K562 (cell line): ENCODE data around the gene PRCD. TPM values are rescaled to one million over a fixed set of nuclear protein-coding genes. Genes with fewer than 3 reads are reported as not detected.

ENCODE experiments used
- ATAC-seq: fragments of 200-7000 bp; cut with Tn5 transposase; 3 replicates; pipeline ENCODE4 v1.9.1; 2020; ENCODE audit warnings: moderate library complexity
- BruUV-seq: library from RNA; stranded (reverse); fragments of 400-500 nt; replicated peaks from 2 replicates; lab custom pipeline; 2021; lab: Mats Ljungman, UMichigan
- CTCF ChIA-PET: fragments of 300-600 bp; formaldehyde crosslinking; extraction: SDS; loops from one replicate; lab custom pipeline; 2021; ENCODE audit warnings: low intra/inter-chr PET ratio; lab: Yijun Ruan, JAX
- POLR2A ChIA-PET: fragments of 300-600, 350-650 bp; sonication (Branson Sonifier 250); formaldehyde crosslinking; extraction: SDS; loops from one replicate; lab custom pipeline; 2021; ENCODE audit warnings: antibody characterized with exemption, inconsistent platforms; lab: Yijun Ruan, JAX
- DNase-seq, 4 experiments: peaks; one replicate each; pipeline versions ENCODE4 v3.0.0 to v3.0.0-alpha.2; 2011 to 2018; ENCODE audit warnings: low spot score in 3 of 4, mixed read lengths in 3 of 4; ENCODE audit errors: extremely low read depth in 1 of 4
- FAIRE-seq: peaks from 2 replicates; lab custom pipeline; 2011; peaks lifted over from hg19 to GRCh38; lab: Jason Lieb, UNC
- H2AFZ ChIP-seq: 2 replicates; pipeline ENCODE4 v1.6.0; 2011; ENCODE audit warnings: low read depth, low read length, control low read depth, inconsistent platforms
- H3K27ac ChIP-seq: fragments of 200-600 bp; 3 replicates; pipeline ENCODE4 v1.8.0; 2011; ENCODE audit warnings: low read depth, mild to moderate bottlenecking, control low read depth, inconsistent platforms, low read length, moderate library complexity, mixed read lengths; ENCODE audit errors: extremely low read depth
- H3K27me3 ChIP-seq, 2 experiments: fragments of 300-600 bp in 1 of 2; 2 replicates in 1 of 2; 3 replicates in 1 of 2; pipeline versions ENCODE4 v1.6.0 to v1.8.0; 2011; ENCODE audit warnings: inconsistent platforms in 2 of 2, low read length in 2 of 2, mild to moderate bottlenecking in 1 of 2, mixed read lengths in 1 of 2, moderate library complexity in 1 of 2; ENCODE audit not compliant: control insufficient read depth in 2 of 2, insufficient read depth in 2 of 2
- H3K36me3 ChIP-seq: fragments of 300-600 bp; 3 replicates; pipeline ENCODE4 v1.8.0; 2011; ENCODE audit warnings: mild to moderate bottlenecking, low read length, inconsistent platforms; ENCODE audit not compliant: control insufficient read depth, insufficient read depth
- H3K4me1 ChIP-seq, 2 experiments: fragments of 200-600 bp in 1 of 2; replicated peaks in 1 of 2; 2 replicates in 1 of 2; 3 replicates in 1 of 2; pipeline versions ENCODE4 v1.5.1 to v1.8.0; 2011; ENCODE audit warnings: inconsistent platforms in 2 of 2, low read length in 2 of 2, mild to moderate bottlenecking in 1 of 2, mixed read lengths in 1 of 2, moderate library complexity in 1 of 2; ENCODE audit not compliant: control insufficient read depth in 2 of 2, insufficient read depth in 2 of 2
- H3K4me2 ChIP-seq: 2 replicates; pipeline ENCODE4 v1.6.1; 2011; ENCODE audit warnings: low read length, control low read depth, inconsistent platforms, mixed read lengths; ENCODE audit not compliant: insufficient read depth
- H3K4me3 ChIP-seq: fragments of 200-600 bp; sonication (generic), shearing (Covaris generic); 2 replicates; pipeline ENCODE4 v1.5.1; 2016; ENCODE audit warnings: control low read depth, inconsistent platforms
- H3K79me2 ChIP-seq: fragments of 200-600 bp; 3 replicates; pipeline ENCODE4 v1.8.0; 2011; ENCODE audit warnings: low read length, inconsistent platforms; ENCODE audit not compliant: control insufficient read depth, insufficient read depth
- H3K9ac ChIP-seq, 2 experiments: 2 replicates each; pipeline versions ENCODE4 v1.6.0 to v1.6.1; 2011; ENCODE audit warnings: low read depth in 2 of 2, low read length in 2 of 2, control low read depth in 1 of 2, inconsistent platforms in 1 of 2, mild to moderate bottlenecking in 1 of 2, mixed read lengths in 1 of 2; ENCODE audit not compliant: insufficient read depth in 1 of 2
- H3K9me1 ChIP-seq: one replicate; pipeline ENCODE4 v1.6.0; 2011; ENCODE audit warnings: inconsistent platforms, mild to moderate bottlenecking, low read length, moderate library complexity; ENCODE audit not compliant: control insufficient read depth, insufficient read depth
- H3K9me3 ChIP-seq: replicated peaks from 2 replicates; pipeline ENCODE4 v1.5.1; 2011; ENCODE audit warnings: low read depth, low read length, inconsistent platforms; ENCODE audit not compliant: control insufficient read depth, insufficient read depth
- H4K20me1 ChIP-seq: replicated peaks from 2 replicates; pipeline ENCODE4 v1.6.1; 2011; ENCODE audit warnings: low read length, inconsistent platforms, mixed read lengths; ENCODE audit not compliant: control insufficient read depth, insufficient read depth
- CBFA2T3 ChIP-seq: fragments of 450-650 bp; IDR thresholded peaks from 2 replicates; pipeline ENCODE4 v1.6.1; 2017
- MYC ChIP-seq, 2 experiments: fragments of 250-450 bp in 1 of 2; sonication (Bioruptor Pico) in 1 of 2; IDR thresholded peaks; 2 replicates each; pipeline versions ENCODE4 v1.5.1 to v1.6.1; 2012 to 2021; ENCODE audit warnings: low read depth in 2 of 2, borderline replicate concordance in 1 of 2, improper control_type of control experiment in 1 of 2, low read length in 1 of 2, mild to moderate bottlenecking in 1 of 2, moderate library complexity in 1 of 2
- POU5F1 ChIP-seq: fragments of 150-350 bp; IDR thresholded peaks from 2 replicates; pipeline ENCODE4 v1.6.1; 2014; ENCODE audit warnings: borderline replicate concordance, low read length, low read depth, mild to moderate bottlenecking; ENCODE audit not compliant: partially characterized antibody
- SMARCB1 ChIP-seq: IDR thresholded peaks from 2 replicates; pipeline ENCODE4 v1.6.1; 2011; ENCODE audit warnings: improper control_type of control experiment, low read depth; ENCODE audit not compliant: insufficient read length
- ZNF41 ChIP-seq: fragments of 250-450 bp; sonication (Bioruptor Pico); conservative IDR thresholded peaks from 2 replicates; pipeline ENCODE4 v1.4.0; 2020; ENCODE audit warnings: mild to moderate bottlenecking
- WGBS: fragments of 100-300 bp; shearing (Covaris generic); methylation state at CpG from one replicate; pipeline ENCODE4 v1.1.6; 2016; ENCODE audit warnings: low coverage, mixed read lengths; ENCODE audit not compliant: insufficient coverage; ENCODE audit errors: missing lambda C conversion rate; 5-methylcytosine and 5-hydroxymethylcytosine counted together
- in situ Hi-C: fragments of 300-500 bp; cut with MboI; formaldehyde crosslinking; loops from 4 replicates; pipeline ENCODE4 v1.15.0; 2018; ENCODE audit warnings: inconsistent platforms, mixed read lengths
- intact Hi-C: fragments of 100-400 bp; cut with micrococcal nuclease; formaldehyde crosslinking; loops from 2 replicates; pipeline ENCODE4 v1.14.2; 2022
- polyA plus RNA-seq, 8 experiments: library from polyadenylated mRNA; depleted of rRNA in 4 of 8; stranded (reverse) in 5 of 8; unstranded in 3 of 8; fragments of >200 nt; fragmentation: Nextera tagmentation in 2 of 8; fragmentation: Illumina TruSeq in 1 of 8; extraction: Ambion mirVana in 2 of 8; extraction: Trizol in 1 of 8; gene quantifications; 2 replicates each; pipeline versions ENCODE4 v1.2.1 to v1.2.3, GENCODE V29; 2011 to 2014; ENCODE audit warnings: inconsistent platforms in 1 of 8, missing spikeins in 1 of 8
- total RNA-seq, 7 experiments: library from RNA; depleted of rRNA in 6 of 7; stranded (reverse); fragments of >200 nt in 6 of 7; fragmentation: Illumina TruSeq in 2 of 7; extraction: Trizol in 2 of 7; gene quantifications; 2 replicates each; pipeline versions ENCODE4 v1.2.1 to v1.2.3, GENCODE V29; 2011 to 2021; ENCODE audit warnings: low replicate concordance in 1 of 7
- TF ChIP-seq, protein P1 (sequence below): fragments of 250-450 bp; sonication (Bioruptor Pico); IDR thresholded peaks from 2 replicates; pipeline ENCODE4 v1.5.0; 2020; ENCODE audit warnings: mild to moderate bottlenecking
- TF ChIP-seq, protein P2 (sequence below), 2 experiments: fragments of 450-650 bp; formaldehyde crosslinking in 1 of 2; IDR thresholded peaks; 2 replicates each; pipeline versions ENCODE4 v1.4.0 to v1.6.1; 2014 to 2020; ENCODE audit warnings: mild to moderate bottlenecking in 2 of 2, borderline replicate concordance in 1 of 2, low read depth in 1 of 2

The PRCD gene
- total and polyA plus RNA-seq, 9 of the 15 experiments (the other 6 are each of a cell fraction or from before 2014, with no cell fraction given): 0.20 to 0.25 (median 0.21) TPM; not detected in 6

DNA sequence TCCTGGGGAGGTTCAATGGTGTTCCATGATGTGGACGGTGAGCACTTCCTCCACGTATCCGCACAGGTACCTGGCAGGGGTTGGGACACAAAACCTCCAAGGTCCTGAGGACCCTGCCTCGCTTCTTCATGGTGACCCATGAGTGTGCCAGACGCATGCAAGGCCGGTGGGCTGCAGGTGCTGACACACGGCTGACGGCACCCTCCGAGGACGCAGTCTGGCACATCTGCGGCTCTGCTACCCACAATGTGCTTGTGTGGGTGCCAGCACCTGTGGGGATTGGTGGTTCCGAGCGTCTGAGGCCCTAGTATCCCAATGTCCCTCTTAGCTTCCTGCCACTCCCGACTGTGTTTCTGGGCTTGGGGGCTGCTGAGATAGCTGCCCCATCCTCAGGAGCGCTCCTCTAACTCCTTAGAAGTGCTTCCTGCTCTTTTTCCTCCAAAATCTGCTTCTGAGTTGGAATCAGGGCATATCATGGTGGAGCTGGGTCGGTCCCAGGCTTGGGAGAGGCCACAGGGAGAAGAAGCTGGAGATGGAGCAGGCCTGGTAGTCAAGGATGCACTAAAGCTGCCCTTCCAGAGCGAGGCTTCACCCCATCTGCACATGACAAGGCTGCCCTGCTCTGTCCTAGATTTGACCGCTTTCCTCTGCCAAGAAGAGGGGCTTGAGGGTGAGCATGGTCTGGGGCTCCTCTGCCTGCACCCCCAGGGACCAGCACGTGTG lies 3.9 kb upstream of the PRCD start (continued):
- TF ChIP-seq MYC (IDR thresholded peaks at IDR 0.05; ENCODE audit: low read depth, low read length): no peak
- TF ChIP-seq MYC (CRISPR knock-in tag; IDR thresholded peaks at IDR 0.05; ENCODE audit: borderline replicate concordance, low read depth): no peak
- TF ChIP-seq, all 486 proteins: peak for 0

DNA sequence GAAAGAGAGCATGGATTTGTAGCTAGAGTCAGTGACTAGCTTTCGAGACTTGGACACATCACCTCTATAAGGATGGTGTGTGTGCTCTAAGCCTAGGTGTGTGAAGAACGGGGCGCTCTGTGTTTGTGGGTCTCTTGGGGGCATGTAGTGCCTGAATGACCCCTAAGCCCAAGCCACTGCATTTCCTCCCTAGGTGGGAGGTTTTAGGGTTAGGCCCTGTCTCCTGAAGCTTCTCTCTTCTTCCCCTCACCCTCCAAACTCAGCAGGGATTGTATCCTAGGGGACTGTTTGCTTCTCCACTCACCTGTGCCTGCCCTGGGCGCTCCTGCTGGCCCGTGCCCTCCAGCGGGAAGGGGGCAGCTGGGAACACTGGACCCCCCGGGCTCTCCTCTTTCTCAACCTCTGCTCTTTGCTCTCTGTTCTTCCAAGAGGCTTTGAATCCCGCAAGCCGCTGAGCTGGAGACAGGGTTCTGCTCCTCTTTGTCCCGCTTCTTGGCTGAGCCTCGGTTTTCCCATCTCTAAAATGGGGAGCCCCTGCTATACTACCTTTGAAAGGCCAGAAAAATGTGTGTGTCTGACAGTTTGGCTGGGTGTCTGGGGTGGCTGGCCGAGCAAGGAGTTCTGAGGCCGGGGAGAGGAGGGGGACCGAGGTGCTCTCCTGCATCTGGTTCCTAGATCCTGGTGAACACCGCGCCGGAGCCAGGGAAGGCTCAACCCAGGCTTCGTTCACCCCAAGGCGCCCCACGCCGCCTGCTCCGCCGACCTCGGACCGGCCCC lies 3.1 kb upstream of the PRCD start:
- no peaks in the 10 kb centered on the region for H3K9me1 ChIP-seq
- ChIA-PET CTCF (no interaction called here), POLR2A (interaction anchor here (0.7 to 1.4 kb wide), 4 partner anchors 14 to 198 kb away, joined by 3 to 5 read pairs (median 3); no protein-coding TSS in a partner anchor)
- peak overlapping the region in 1 of 2 experiments; percentile 56; a peak in 1 of 4 replicates for H3K9ac ChIP-seq
- no peaks in the 10 kb centered on the region for H3K27me3 ChIP-seq
- no peaks in the 10 kb centered on the region for H3K79me2 ChIP-seq
- FAIRE-seq (no peak), ATAC-seq (no peak), DNase-seq (no peak)
- no TSS peak for BruUV-seq
- no peak overlapping the region for H3K4me2 ChIP-seq
- no peaks in the 10 kb centered on the region for H3K9me3 ChIP-seq
- H3K36me3 ChIP-seq: no peaks in the 10 kb centered on the region
- no peak overlapping the region for H3K4me3 ChIP-seq
- no peak overlapping the region for H3K27ac ChIP-seq
- H4K20me1 ChIP-seq: no peaks in the 10 kb centered on the region
- H3K4me1 ChIP-seq: peaks cover 11 to 47% of the 10 kb centered on the region in 2 experiments; a peak in 4 of 5 replicates
- no peak overlapping the region for H2AFZ ChIP-seq
- 48% methylated on average over 11 of the region's 25 CpGs for WGBS
- in situ Hi-C loops (no loop called here), intact Hi-C loops (no loop called here)
- TF ChIP-seq ZNF41 (CRISPR knock-in tag) (no peak), CBFA2T3 (no peak), POU5F1 (no peak), SMARCB1 (no peak)
- TF ChIP-seq, protein P1, sequence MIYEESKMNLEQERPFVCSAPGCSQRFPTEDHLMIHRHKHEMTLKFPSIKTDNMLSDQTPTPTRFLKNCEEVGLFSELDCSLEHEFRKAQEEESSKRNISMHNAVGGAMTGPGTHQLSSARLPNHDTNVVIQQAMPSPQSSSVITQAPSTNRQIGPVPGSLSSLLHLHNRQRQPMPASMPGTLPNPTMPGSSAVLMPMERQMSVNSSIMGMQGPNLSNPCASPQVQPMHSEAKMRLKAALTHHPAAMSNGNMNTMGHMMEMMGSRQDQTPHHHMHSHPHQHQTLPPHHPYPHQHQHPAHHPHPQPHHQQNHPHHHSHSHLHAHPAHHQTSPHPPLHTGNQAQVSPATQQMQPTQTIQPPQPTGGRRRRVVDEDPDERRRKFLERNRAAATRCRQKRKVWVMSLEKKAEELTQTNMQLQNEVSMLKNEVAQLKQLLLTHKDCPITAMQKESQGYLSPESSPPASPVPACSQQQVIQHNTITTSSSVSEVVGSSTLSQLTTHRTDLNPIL (CRISPR knock-in tag): no peak
- TF ChIP-seq, protein P2, sequence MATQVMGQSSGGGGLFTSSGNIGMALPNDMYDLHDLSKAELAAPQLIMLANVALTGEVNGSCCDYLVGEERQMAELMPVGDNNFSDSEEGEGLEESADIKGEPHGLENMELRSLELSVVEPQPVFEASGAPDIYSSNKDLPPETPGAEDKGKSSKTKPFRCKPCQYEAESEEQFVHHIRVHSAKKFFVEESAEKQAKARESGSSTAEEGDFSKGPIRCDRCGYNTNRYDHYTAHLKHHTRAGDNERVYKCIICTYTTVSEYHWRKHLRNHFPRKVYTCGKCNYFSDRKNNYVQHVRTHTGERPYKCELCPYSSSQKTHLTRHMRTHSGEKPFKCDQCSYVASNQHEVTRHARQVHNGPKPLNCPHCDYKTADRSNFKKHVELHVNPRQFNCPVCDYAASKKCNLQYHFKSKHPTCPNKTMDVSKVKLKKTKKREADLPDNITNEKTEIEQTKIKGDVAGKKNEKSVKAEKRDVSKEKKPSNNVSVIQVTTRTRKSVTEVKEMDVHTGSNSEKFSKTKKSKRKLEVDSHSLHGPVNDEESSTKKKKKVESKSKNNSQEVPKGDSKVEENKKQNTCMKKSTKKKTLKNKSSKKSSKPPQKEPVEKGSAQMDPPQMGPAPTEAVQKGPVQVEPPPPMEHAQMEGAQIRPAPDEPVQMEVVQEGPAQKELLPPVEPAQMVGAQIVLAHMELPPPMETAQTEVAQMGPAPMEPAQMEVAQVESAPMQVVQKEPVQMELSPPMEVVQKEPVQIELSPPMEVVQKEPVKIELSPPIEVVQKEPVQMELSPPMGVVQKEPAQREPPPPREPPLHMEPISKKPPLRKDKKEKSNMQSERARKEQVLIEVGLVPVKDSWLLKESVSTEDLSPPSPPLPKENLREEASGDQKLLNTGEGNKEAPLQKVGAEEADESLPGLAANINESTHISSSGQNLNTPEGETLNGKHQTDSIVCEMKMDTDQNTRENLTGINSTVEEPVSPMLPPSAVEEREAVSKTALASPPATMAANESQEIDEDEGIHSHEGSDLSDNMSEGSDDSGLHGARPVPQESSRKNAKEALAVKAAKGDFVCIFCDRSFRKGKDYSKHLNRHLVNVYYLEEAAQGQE (IDR thresholded peaks at IDR 0.05; ENCODE audit: borderline replicate concordance): no peak
- TF ChIP-seq, protein P2 (CRISPR knock-in tag; IDR thresholded peaks at IDR 0.05; ENCODE audit: low read depth): no peak
